Heart right ventricle (tissue), 16 donors: ENCODE results near the gene CD276. TPM values are rescaled to one million over a fixed set of nuclear protein-coding genes. Genes with fewer than 3 reads are reported as not detected.
A peak's percentile ranks its signal among the peaks of the same experiment; 100 is the strongest.

Experiments
- ATAC-seq, 8 donors: fragments of 200-7000 bp; cut with Tn5 transposase; one replicate each; pipeline ENCODE4 v1.9.1; 2020; ENCODE audit warnings: mild to moderate bottlenecking in 8 of 8, moderate library complexity in 8 of 8, moderate number of reproducible peaks in 1 of 8
- DNase-seq, 2 donors: peaks; one replicate each; pipeline ENCODE4 v3.0.0-alpha.2; 2020
- H3K27ac ChIP-seq, 10 donors: fragments of 200-600 bp; sonication (generic) in 2 of 10; one replicate each; pipeline versions ENCODE4 v1.5.0 to v1.8.0; 2020 to 2022; ENCODE audit warnings: mild to moderate bottlenecking in 3 of 10
- H3K27me3 ChIP-seq, 7 donors: fragments of 200-600 bp; one replicate each; pipeline ENCODE4 v1.8.0; 2021 to 2022; ENCODE audit warnings: mild to moderate bottlenecking in 2 of 7
- H3K36me3 ChIP-seq, 9 donors: fragments of 200-600 bp; sonication (generic) in 1 of 9; one replicate each; pipeline versions ENCODE4 v1.5.0 to v1.8.0; 2020 to 2022; ENCODE audit warnings: mild to moderate bottlenecking in 2 of 9
- H3K4me1 ChIP-seq, 9 donors: fragments of 200-600 bp; sonication (generic) in 1 of 9; one replicate each; pipeline versions ENCODE4 v1.5.0 to v1.8.0; 2020 to 2022; ENCODE audit warnings: mild to moderate bottlenecking in 4 of 9
- H3K4me3 ChIP-seq, 10 donors: fragments of 200-600 bp; sonication (generic) in 2 of 10; one replicate each; pipeline versions ENCODE4 v1.5.0 to v1.8.0; 2020 to 2022; ENCODE audit warnings: mild to moderate bottlenecking in 7 of 10, moderate library complexity in 2 of 10
- H3K9me3 ChIP-seq, 11 donors: fragments of 200-600 bp in 10 of 11; sonication (generic) in 2 of 11; one replicate each; pipeline versions ENCODE4 v1.5.0 to v1.8.0; 2013 to 2022; ENCODE audit warnings: mild to moderate bottlenecking in 2 of 11, control low read depth in 1 of 11, moderate library complexity in 1 of 11
- CTCF ChIP-seq, 9 donors: fragments of 200-600 bp; sonication (generic) in 2 of 9; IDR thresholded peaks; one replicate each; pipeline versions ENCODE4 v1.5.0 to v1.8.0; 2021 to 2022; ENCODE audit warnings: antibody characterized with exemption in 9 of 9, mild to moderate bottlenecking in 5 of 9, moderate library complexity in 1 of 9
- WGBS, 2 donors: extraction: QIAGEN DNeasy Blood & Tissue Kit; methylation state at CpG; one replicate each; pipeline ENCODE4 v1.1.7; 2013; ENCODE audit warnings: inconsistent platforms in 1 of 2; 5-methylcytosine and 5-hydroxymethylcytosine counted together
- intact Hi-C, 10 donors: fragments of 100-400 bp; cut with DNase I; formaldehyde crosslinking; loops; one replicate each; pipeline versions ENCODE4 v1.11.1 to v1.14.2; 2022
- polyA plus RNA-seq, 2 donors: library from polyadenylated mRNA; stranded (reverse); fragments of 200-250 nt; gene quantifications; one replicate each; pipeline ENCODE4 v1.2.3, GENCODE V29; 2013
- total RNA-seq, 10 donors: library from RNA; stranded (reverse); fragmentation: NEBNext Ultra II Directional in 3 of 10; extraction: Animal tissue kit (Norgen Biotek cat#: 25700) in 3 of 10; gene quantifications; one replicate each; pipeline versions ENCODE4 v1.2.1 to v1.2.4, GENCODE V29; 2021 to 2023
- donor health status: Arrhythmogenic right ventricular cardiomyopathy.
- donor health status: ischemic (EF 13 %, LVEDD 7.1; RV severe dilation, severe dysfunction).
- donor health status: healthy with polysubstance abuse.
- donor health status: DM: no; HTN: yes; CAD: no.
- donor health status: DM: no; HTN: no; CAD: no.
- donor health status: ischemic (EF 25% LVEDD 6.9; RV normal size, moderate dysfunction).
- donor health status: ischemic (EF 25% LVEDD 5.7; RV mildly dilated, moderate dysfunction).
- donor health status: healthy.
- donor health status: DM: yes; HTN: yes; CAD: no.
- donor health status: Ischemic cardiomyopathy.
- donor health status: ischemic (EF 35%, LVEDD 5.7; RV mildly dilated, moderate dysfunction).
- donor health status: nonischemic (EF 11% LVEDD 7.7; RV severe dilation, severe dysfunction).
- donor health status: DM: yes; HTN: yes; CAD: no.
- donor health status: PGD.
- donor health status: ischemic (EF 29% LVEDD 5.4; RV normal size, mild dysfunction).
- donor health status: nonischemic (EF 23%, LVEDD 6.1; RV moderate dilation, normal function).

CD276 gene
- total and polyA plus RNA-seq, 12 donors, result 26.5 to 77.1 (median 38.1) TPM

- DNase-seq, result peak in 1 of 2 donors; percentile 46
- WGBS, 2 donors, result 31 to 34% methylated on average over 3 of the region's 3 CpGs
- H3K27me3 ChIP-seq, result peaks cover 0 to 8% (median 0%) of the 10 kb centered on the region in 7 donors
Observed at GRCh38 chr15:73763931-73764330, 79.7 kb downstream of the CD276 start.

More at GRCh38 chr15:73763931-73764330, 79.7 kb downstream of the CD276 start:
- ATAC-seq, result peak; percentile 59 to 89 (median 77)
- H3K36me3 ChIP-seq, result no peaks in the 10 kb centered on the region
- no peak for TF ChIP-seq CTCF (IDR thresholded peaks at IDR 0.05)
- H3K9me3 ChIP-seq, result no peaks in the 10 kb centered on the region
- H3K27ac ChIP-seq, result peak overlapping the region in 4 of 10 donors; percentile 9 to 45 (median 14)
- H3K4me1 ChIP-seq, result peaks cover 0 to 16% (median 11%) of the 10 kb centered on the region in 9 donors
- H3K4me3 ChIP-seq, result no peak overlapping the region
- intact Hi-C loops, result no loop called here

Other genes starting within 250 kb of the CD276 start
- under 1 TPM in 4 of 10 donors, not detected in 6; 0.28 to 0.62 (median 0.44) TPM for gene REC114, start 241.2 kb upstream of the CD276 start, total RNA-seq
- not detected for gene REC114, start 241.2 kb upstream of the CD276 start, polyA plus RNA-seq
- 100 to 1,000 TPM; 167 to 212 (median 188) TPM for gene NPTN, start 51.0 kb upstream of the CD276 start, total RNA-seq
- 100 to 1,000 TPM in 1 of 2 donors, 10 to 100 TPM in 1; 89.9 to 121 TPM for gene NPTN, start 51.0 kb upstream of the CD276 start, polyA plus RNA-seq
- 100 to 1,000 TPM in 4 of 10 donors, 10 to 100 TPM in 6; 56.4 to 221 (median 74.9) TPM for gene INSYN1, start 69.0 kb downstream of the CD276 start, total RNA-seq
- 100 to 1,000 TPM; 134 to 154 TPM for gene INSYN1, start 69.0 kb downstream of the CD276 start, polyA plus RNA-seq
- gene TBC1D21, start 189.2 kb downstream of the CD276 start, total RNA-seq, result not detected
- gene TBC1D21, start 189.2 kb downstream of the CD276 start, polyA plus RNA-seq, result not detected
- gene LOXL1, start 242.1 kb downstream of the CD276 start, total RNA-seq, result 10 to 100 TPM; 11.2 to 60.2 (median 26.3) TPM
- gene LOXL1, start 242.1 kb downstream of the CD276 start, polyA plus RNA-seq, result 10 to 100 TPM; 41.4 to 66.6 TPM